HEK293 (cell line): ENCODE data around the gene STEAP2.

Experiments used
- CTCF ChIA-PET: fragments of 350-600 bp; formaldehyde crosslinking; extraction: SDS; loops from one replicate; lab custom pipeline; 2021; ENCODE audit warnings: antibody characterized with exemption; lab: Yijun Ruan, JAX
- POLR2A ChIA-PET: fragments of 300-600 bp; formaldehyde crosslinking; extraction: SDS; loops from one replicate; lab custom pipeline; 2020; ENCODE audit warnings: antibody characterized with exemption, inconsistent platforms; lab: Yijun Ruan, JAX
- H3K27ac ChIP-seq: fragments of 200-500 bp; sonication (Bioruptor generic); 2 replicates; pipeline ENCODE4 v1.5.1; 2014; ENCODE audit warnings: low read depth, low read length, control low read depth, inconsistent platforms; ENCODE audit errors: extremely low read depth
- H3K36me3 ChIP-seq, 2 experiments: fragments of 200-500 bp in 1 of 2; sonication (Bioruptor generic) in 1 of 2; 1 replicate in 1 of 2; 2 replicates in 1 of 2; pipeline ENCODE4 v1.5.1; 2014 to 2017; ENCODE audit warnings: inconsistent platforms in 2 of 2, low read length in 2 of 2; ENCODE audit not compliant: control insufficient read depth in 2 of 2, insufficient read depth in 1 of 2
- H3K4me1 ChIP-seq: fragments of 200-500 bp; sonication (Bioruptor generic); 2 replicates; pipeline ENCODE4 v1.5.1; 2014; ENCODE audit warnings: mild to moderate bottlenecking, low read length, inconsistent platforms; ENCODE audit not compliant: control insufficient read depth, insufficient read depth
- H3K4me3 ChIP-seq: 2 replicates; pipeline ENCODE4 v1.5.1; 2011; ENCODE audit warnings: low read depth, mild to moderate bottlenecking, control low read depth, low read length, moderate library complexity
- H3K9me3 ChIP-seq: fragments of 200-500 bp; sonication (Bioruptor generic); 2 replicates; pipeline ENCODE4 v1.5.1; 2014; ENCODE audit warnings: low read depth, low read length, inconsistent platforms; ENCODE audit not compliant: control insufficient read depth, insufficient read depth
- HOXC10 ChIP-seq: sonication (generic); formaldehyde crosslinking; IDR thresholded peaks from 2 replicates; pipeline ENCODE4 v1.8.1; 2023; ENCODE audit warnings: mild to moderate bottlenecking, missing genetic modification reagents
- MZF1 ChIP-seq: fragments of 450-650 bp; formaldehyde crosslinking; IDR thresholded peaks from 2 replicates; pipeline ENCODE4 v1.5.1; 2017; ENCODE audit warnings: missing biosample characterization, missing genetic modification characterization, borderline replicate concordance
- RBAK ChIP-seq: fragments of 450-650 bp; formaldehyde crosslinking; IDR thresholded peaks from 2 replicates; pipeline ENCODE4 v1.5.1; 2016; ENCODE audit warnings: missing biosample characterization, missing genetic modification characterization
- SETDB1 ChIP-seq: IDR thresholded peaks from one replicate; pipeline ENCODE4 v1.6.1; 2017; ENCODE audit warnings: mild to moderate bottlenecking, low read length, moderate library complexity, mixed read lengths; ENCODE audit not compliant: insufficient read length
- ZBTB8A ChIP-seq: fragments of 450-650 bp; formaldehyde crosslinking; IDR thresholded peaks from 2 replicates; pipeline ENCODE4 v1.5.1; 2016; ENCODE audit warnings: missing biosample characterization, missing genetic modification characterization
- ZNF140 ChIP-seq: fragments of 450-650 bp; formaldehyde crosslinking; IDR thresholded peaks from 2 replicates; pipeline ENCODE4 v1.5.1; 2016; ENCODE audit warnings: missing biosample characterization, missing genetic modification characterization
- ZNF16 ChIP-seq: fragments of 450-650 bp; formaldehyde crosslinking; IDR thresholded peaks from 2 replicates; pipeline ENCODE4 v1.5.1; 2016; ENCODE audit warnings: low read depth, missing biosample characterization, missing genetic modification characterization
- ZNF223 ChIP-seq: fragments of 450-650 bp; formaldehyde crosslinking; IDR thresholded peaks from 2 replicates; pipeline ENCODE4 v1.5.1; 2016; ENCODE audit warnings: missing biosample characterization, missing genetic modification characterization
- ZNF24 ChIP-seq: fragments of 450-650 bp; formaldehyde crosslinking; IDR thresholded peaks from 2 replicates; pipeline ENCODE4 v1.5.1; 2016; ENCODE audit warnings: missing biosample characterization, missing genetic modification characterization
- ZNF292 ChIP-seq: fragments of 450-650 bp; formaldehyde crosslinking; IDR thresholded peaks from 2 replicates; pipeline ENCODE4 v1.5.1; 2016; ENCODE audit warnings: low read depth, missing biosample characterization, missing genetic modification characterization, borderline replicate concordance
- ZNF311 ChIP-seq: fragments of 450-650 bp; formaldehyde crosslinking; IDR thresholded peaks from 2 replicates; pipeline ENCODE4 v1.5.1; 2017; ENCODE audit warnings: missing biosample characterization, missing genetic modification characterization, borderline replicate concordance
- ZNF335 ChIP-seq: fragments of 450-650 bp; formaldehyde crosslinking; conservative IDR thresholded peaks from 2 replicates; pipeline ENCODE4 v1.5.1; 2016; ENCODE audit warnings: missing biosample characterization, missing genetic modification characterization
- ZNF37A ChIP-seq: fragments of 450-650 bp; IDR thresholded peaks from 2 replicates; pipeline ENCODE4 v1.5.1; 2018; ENCODE audit warnings: missing biosample characterization, missing genetic modification characterization
- ZNF423 ChIP-seq: fragments of 450-650 bp; formaldehyde crosslinking; IDR thresholded peaks from 2 replicates; pipeline ENCODE4 v1.5.1; 2016; ENCODE audit warnings: missing biosample characterization, missing genetic modification characterization
- ZNF514 ChIP-seq: fragments of 450-650 bp; formaldehyde crosslinking; IDR thresholded peaks from 2 replicates; pipeline ENCODE4 v1.5.1; 2016; ENCODE audit warnings: missing biosample characterization, missing genetic modification characterization
- ZNF585B ChIP-seq: fragments of 450-650 bp; formaldehyde crosslinking; IDR thresholded peaks from 2 replicates; pipeline ENCODE4 v1.5.1; 2016; ENCODE audit warnings: missing biosample characterization, missing genetic modification characterization
- ZNF660 ChIP-seq: fragments of 450-650 bp; IDR thresholded peaks from 2 replicates; pipeline ENCODE4 v1.5.1; 2018; ENCODE audit warnings: missing biosample characterization, mild to moderate bottlenecking, missing genetic modification characterization
- ZNF776 ChIP-seq: fragments of 450-650 bp; formaldehyde crosslinking; IDR thresholded peaks from 2 replicates; pipeline ENCODE4 v1.5.0; 2017; ENCODE audit warnings: missing biosample characterization, missing genetic modification characterization, borderline replicate concordance
- ZNF843 ChIP-seq: fragments of 450-650 bp; formaldehyde crosslinking; IDR thresholded peaks from 2 replicates; pipeline ENCODE4 v1.5.1; 2016; ENCODE audit warnings: missing biosample characterization, missing genetic modification characterization
- TF ChIP-seq, protein P1 (sequence below): fragments of 450-650 bp; formaldehyde crosslinking; IDR thresholded peaks from 2 replicates; pipeline ENCODE4 v1.5.0; 2017; ENCODE audit warnings: missing biosample characterization, missing genetic modification characterization, borderline replicate concordance
- TF ChIP-seq, protein P2 (sequence below): fragments of 450-650 bp; formaldehyde crosslinking; IDR thresholded peaks from 2 replicates; pipeline ENCODE4 v1.5.1; 2016; ENCODE audit warnings: missing biosample characterization, missing genetic modification characterization
- TF ChIP-seq, protein P3 (sequence below): fragments of 450-650 bp; formaldehyde crosslinking; conservative IDR thresholded peaks from 2 replicates; pipeline ENCODE4 v1.5.1; 2016; ENCODE audit warnings: low read depth, missing biosample characterization, missing genetic modification characterization
- TF ChIP-seq, protein P4 (sequence below): fragments of 450-650 bp; formaldehyde crosslinking; IDR thresholded peaks from 2 replicates; pipeline ENCODE4 v1.5.1; 2017; ENCODE audit warnings: missing biosample characterization, missing genetic modification characterization
- TF ChIP-seq, protein P5 (sequence below): fragments of 450-650 bp; formaldehyde crosslinking; IDR thresholded peaks from 2 replicates; pipeline ENCODE4 v1.5.1; 2016; ENCODE audit warnings: missing biosample characterization, missing genetic modification characterization

The STEAP2 gene

DNA sequence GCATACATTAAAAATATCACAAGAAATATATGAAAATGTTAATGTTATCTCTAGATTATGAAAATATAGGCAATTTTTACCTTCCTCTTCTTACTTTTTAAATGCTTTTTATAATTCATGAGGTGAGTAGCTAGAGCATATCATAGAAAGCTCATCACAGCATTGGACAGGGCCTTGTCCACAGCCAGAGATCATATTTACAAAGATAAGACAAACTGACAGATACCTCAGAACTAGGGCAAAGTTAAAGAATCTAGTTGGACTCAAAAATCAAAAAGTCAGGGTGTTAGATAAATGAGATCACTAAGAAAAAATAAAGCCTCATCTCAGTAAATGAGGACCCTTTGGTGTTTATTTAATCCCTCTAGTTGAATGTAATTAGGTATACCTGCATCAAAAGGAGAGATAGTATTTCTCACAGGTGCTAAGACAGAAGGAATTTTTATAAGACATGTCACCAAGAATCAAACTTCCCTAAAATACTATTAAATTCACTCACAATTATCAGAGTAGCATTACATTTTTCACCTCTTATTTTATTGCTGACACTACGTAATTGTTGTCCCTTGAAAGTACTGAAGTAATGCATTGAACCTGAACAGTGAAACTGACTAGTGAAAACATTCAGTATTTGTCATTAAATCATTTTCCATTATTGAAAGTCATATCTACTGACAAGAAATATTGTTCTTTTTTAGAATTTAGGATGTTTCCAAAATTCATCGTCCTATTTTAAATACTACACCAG, 59.1 kb downstream of the STEAP2 start:
- no peak for TF ChIP-seq ZNF140 (tag by site-specific recombination)
- TF ChIP-seq SETDB1, result no peak
- no peak for TF ChIP-seq ZNF223
- TF ChIP-seq ZNF660 (tag by site-specific recombination), result no peak
- TF ChIP-seq RBAK, result no peak
- TF ChIP-seq, protein P1, sequence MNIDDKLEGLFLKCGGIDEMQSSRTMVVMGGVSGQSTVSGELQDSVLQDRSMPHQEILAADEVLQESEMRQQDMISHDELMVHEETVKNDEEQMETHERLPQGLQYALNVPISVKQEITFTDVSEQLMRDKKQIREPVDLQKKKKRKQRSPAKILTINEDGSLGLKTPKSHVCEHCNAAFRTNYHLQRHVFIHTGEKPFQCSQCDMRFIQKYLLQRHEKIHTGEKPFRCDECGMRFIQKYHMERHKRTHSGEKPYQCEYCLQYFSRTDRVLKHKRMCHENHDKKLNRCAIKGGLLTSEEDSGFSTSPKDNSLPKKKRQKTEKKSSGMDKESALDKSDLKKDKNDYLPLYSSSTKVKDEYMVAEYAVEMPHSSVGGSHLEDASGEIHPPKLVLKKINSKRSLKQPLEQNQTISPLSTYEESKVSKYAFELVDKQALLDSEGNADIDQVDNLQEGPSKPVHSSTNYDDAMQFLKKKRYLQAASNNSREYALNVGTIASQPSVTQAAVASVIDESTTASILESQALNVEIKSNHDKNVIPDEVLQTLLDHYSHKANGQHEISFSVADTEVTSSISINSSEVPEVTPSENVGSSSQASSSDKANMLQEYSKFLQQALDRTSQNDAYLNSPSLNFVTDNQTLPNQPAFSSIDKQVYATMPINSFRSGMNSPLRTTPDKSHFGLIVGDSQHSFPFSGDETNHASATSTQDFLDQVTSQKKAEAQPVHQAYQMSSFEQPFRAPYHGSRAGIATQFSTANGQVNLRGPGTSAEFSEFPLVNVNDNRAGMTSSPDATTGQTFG (tag by site-specific recombination), result no peak
- TF ChIP-seq HOXC10 (CRISPR knock-in tag), result no peak
- no peak for TF ChIP-seq ZNF16 (tag by site-specific recombination)
- no peak for TF ChIP-seq ZNF292
- TF ChIP-seq ZNF24, result no peak
- TF ChIP-seq ZBTB8A (tag by site-specific recombination), result no peak
- TF ChIP-seq ZNF335 (tag by site-specific recombination), result no peak
- no peak for TF ChIP-seq ZNF311
- TF ChIP-seq, protein P2, sequence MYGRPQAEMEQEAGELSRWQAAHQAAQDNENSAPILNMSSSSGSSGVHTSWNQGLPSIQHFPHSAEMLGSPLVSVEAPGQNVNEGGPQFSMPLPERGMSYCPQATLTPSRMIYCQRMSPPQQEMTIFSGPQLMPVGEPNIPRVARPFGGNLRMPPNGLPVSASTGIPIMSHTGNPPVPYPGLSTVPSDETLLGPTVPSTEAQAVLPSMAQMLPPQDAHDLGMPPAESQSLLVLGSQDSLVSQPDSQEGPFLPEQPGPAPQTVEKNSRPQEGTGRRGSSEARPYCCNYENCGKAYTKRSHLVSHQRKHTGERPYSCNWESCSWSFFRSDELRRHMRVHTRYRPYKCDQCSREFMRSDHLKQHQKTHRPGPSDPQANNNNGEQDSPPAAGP (tag by site-specific recombination), result no peak
- TF ChIP-seq MZF1, result no peak
- TF ChIP-seq, protein P3, sequence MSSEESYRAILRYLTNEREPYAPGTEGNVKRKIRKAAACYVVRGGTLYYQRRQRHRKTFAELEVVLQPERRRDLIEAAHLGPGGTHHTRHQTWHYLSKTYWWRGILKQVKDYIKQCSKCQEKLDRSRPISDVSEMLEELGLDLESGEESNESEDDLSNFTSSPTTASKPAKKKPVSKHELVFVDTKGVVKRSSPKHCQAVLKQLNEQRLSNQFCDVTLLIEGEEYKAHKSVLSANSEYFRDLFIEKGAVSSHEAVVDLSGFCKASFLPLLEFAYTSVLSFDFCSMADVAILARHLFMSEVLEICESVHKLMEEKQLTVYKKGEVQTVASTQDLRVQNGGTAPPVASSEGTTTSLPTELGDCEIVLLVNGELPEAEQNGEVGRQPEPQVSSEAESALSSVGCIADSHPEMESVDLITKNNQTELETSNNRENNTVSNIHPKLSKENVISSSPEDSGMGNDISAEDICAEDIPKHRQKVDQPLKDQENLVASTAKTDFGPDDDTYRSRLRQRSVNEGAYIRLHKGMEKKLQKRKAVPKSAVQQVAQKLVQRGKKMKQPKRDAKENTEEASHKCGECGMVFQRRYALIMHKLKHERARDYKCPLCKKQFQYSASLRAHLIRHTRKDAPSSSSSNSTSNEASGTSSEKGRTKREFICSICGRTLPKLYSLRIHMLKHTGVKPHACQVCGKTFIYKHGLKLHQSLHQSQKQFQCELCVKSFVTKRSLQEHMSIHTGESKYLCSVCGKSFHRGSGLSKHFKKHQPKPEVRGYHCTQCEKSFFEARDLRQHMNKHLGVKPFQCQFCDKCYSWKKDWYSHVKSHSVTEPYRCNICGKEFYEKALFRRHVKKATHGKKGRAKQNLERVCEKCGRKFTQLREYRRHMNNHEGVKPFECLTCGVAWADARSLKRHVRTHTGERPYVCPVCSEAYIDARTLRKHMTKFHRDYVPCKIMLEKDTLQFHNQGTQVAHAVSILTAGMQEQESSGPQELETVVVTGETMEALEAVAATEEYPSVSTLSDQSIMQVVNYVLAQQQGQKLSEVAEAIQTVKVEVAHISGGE (tag by site-specific recombination), result no peak
- no peak for TF ChIP-seq ZNF423 (tag by site-specific recombination)
- TF ChIP-seq, protein P4, sequence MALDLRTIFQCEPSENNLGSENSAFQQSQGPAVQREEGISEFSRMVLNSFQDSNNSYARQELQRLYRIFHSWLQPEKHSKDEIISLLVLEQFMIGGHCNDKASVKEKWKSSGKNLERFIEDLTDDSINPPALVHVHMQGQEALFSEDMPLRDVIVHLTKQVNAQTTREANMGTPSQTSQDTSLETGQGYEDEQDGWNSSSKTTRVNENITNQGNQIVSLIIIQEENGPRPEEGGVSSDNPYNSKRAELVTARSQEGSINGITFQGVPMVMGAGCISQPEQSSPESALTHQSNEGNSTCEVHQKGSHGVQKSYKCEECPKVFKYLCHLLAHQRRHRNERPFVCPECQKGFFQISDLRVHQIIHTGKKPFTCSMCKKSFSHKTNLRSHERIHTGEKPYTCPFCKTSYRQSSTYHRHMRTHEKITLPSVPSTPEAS, result no peak
- TF ChIP-seq, all 188 proteins: peak for 0
- Histone ChIP-seq H3K4me1 (no peaks in the 10 kb centered on the region), H3K36me3 (no peaks in the 10 kb centered on the region), H3K27ac (no peak overlapping the region), H3K4me3 (no peak overlapping the region), H3K9me3 (no peaks in the 10 kb centered on the region)
- POLR2A ChIA-PET, result no interaction called here
- CTCF ChIA-PET, result interaction anchor here (0.6 to 1.6 kb wide), 4 partner anchors 12 to 615 kb away, joined by 3 to 10 read pairs (median 4); partner anchors contain the start of gene STEAP1

DNA sequence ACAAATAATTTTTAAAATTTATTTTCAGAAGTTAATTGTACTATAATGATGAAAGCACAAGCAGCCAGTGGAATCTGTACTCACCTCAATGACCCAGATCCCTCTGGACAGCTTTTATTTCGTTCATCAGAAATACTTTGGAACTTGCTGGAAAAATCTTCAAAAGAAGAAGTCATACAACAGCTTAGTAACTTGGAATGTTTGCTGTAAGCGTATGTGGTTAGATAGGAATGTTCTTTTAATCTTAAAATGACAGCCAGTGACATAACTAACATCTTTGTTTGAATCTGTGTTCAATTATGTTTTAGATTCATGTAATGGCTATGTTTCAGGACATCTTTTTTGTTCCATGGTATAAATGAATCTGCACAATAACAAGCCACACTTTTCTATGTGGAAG, 60.2 kb downstream of the STEAP2 start:
- Histone ChIP-seq H3K36me3 (no peaks in the 10 kb centered on the region), H3K4me3 (no peak overlapping the region), H3K27ac (no peak overlapping the region), H3K9me3 (no peaks in the 10 kb centered on the region), H3K4me1 (no peaks in the 10 kb centered on the region)
- POLR2A ChIA-PET, result no interaction called here
- CTCF ChIA-PET, result interaction anchor here (1.3 kb wide), 1 partner anchor 8 kb away, joined by 4 read pairs; no protein-coding TSS in a partner anchor
- TF ChIP-seq ZNF843 (tag by site-specific recombination), result no peak
- TF ChIP-seq ZNF585B (tag by site-specific recombination), result no peak
- TF ChIP-seq, protein P1 (tag by site-specific recombination), result no peak
- TF ChIP-seq ZNF37A (tag by site-specific recombination), result no peak
- TF ChIP-seq ZNF514 (tag by site-specific recombination), result no peak
- TF ChIP-seq ZNF776 (tag by site-specific recombination), result no peak
- TF ChIP-seq, protein P5, sequence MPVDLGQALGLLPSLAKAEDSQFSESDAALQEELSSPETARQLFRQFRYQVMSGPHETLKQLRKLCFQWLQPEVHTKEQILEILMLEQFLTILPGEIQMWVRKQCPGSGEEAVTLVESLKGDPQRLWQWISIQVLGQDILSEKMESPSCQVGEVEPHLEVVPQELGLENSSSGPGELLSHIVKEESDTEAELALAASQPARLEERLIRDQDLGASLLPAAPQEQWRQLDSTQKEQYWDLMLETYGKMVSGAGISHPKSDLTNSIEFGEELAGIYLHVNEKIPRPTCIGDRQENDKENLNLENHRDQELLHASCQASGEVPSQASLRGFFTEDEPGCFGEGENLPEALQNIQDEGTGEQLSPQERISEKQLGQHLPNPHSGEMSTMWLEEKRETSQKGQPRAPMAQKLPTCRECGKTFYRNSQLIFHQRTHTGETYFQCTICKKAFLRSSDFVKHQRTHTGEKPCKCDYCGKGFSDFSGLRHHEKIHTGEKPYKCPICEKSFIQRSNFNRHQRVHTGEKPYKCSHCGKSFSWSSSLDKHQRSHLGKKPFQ (tag by site-specific recombination), result no peak
